GM12872 (cell line): ENCODE measurements around the gene IQGAP1.

Experiments
- CTCF ChIP-seq: IDR thresholded peaks from 3 replicates; pipeline ENCODE4 v1.5.1; 2011; ENCODE audit warnings: low read depth, mild to moderate bottlenecking, low read length, moderate library complexity; ENCODE audit not compliant: insufficient read depth

IQGAP1 gene

GRCh38 chr15:90459368-90459767 is 71.3 kb downstream of the IQGAP1 start:
- no peak for TF ChIP-seq CTCF

GRCh38 chr15:90460142-90460824 is 72.2 kb downstream of the IQGAP1 start:
- TF ChIP-seq CTCF: no peak

GRCh38 chr15:90463381-90463780 is 75.3 kb downstream of the IQGAP1 start:
- no peak for TF ChIP-seq CTCF

- no peak for TF ChIP-seq CTCF
Measured at GRCh38 chr15:90465140-90465929, 77.3 kb downstream of the IQGAP1 start.

- TF ChIP-seq CTCF: no peak
Measured at GRCh38 chr15:90465930-90466567, 78.0 kb downstream of the IQGAP1 start.

- TF ChIP-seq CTCF: no peak
Measured at GRCh38 chr15:90469723-90470122, 81.7 kb downstream of the IQGAP1 start.

- no peak for TF ChIP-seq CTCF
Measured at GRCh38 chr15:90470453-90470852, 82.4 kb downstream of the IQGAP1 start.
